ENCODE measurements around the gene SMIM45.

DNA sequence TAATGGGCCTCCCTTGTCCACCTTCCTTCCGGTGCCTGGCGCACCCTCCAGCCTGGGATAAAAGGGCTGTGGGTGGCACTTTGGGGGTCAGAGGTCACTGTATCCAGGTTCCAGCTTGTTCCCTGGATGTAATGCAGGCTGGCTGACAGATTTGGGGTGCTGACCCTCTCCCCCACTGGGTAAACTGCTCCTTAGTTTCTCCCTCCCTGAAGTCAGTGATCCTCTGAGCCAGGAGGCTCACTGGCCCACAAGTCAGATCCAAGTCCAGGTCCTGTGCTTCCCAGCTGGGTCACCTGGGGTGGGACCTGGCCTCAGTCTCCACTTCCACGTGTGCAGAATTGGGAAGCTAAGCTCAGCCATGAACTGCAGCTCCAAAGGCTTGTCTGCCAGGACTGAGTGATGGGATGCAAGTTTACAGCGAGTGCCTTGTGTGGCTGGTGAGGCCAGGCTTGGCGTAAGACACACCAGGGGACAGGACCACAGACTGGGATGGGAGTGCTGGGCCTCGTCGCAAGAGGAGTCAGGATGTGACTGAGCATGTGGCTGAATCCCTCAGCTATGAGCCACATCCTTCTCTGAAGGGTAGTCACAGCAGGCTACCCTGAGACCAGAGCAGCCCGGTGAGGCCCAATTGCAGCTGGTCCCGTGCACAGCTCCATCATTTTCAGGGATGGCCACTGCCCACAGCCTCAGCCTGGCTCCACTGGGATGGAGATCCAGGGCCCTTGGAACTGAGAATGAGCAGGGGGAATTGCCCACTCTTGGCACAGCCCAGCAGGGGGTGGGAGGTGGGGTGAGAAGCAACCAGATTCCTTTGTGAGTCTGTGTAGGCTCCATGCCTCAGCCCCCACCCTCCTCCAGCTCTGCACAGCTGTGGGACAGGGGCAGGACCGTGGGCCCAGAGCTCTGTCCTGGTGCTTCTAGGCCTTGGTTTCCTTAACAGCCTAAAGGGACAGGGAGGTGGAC is 44.2 kb upstream of the SMIM45 start:
- TF ChIP-seq, protein P1, sequence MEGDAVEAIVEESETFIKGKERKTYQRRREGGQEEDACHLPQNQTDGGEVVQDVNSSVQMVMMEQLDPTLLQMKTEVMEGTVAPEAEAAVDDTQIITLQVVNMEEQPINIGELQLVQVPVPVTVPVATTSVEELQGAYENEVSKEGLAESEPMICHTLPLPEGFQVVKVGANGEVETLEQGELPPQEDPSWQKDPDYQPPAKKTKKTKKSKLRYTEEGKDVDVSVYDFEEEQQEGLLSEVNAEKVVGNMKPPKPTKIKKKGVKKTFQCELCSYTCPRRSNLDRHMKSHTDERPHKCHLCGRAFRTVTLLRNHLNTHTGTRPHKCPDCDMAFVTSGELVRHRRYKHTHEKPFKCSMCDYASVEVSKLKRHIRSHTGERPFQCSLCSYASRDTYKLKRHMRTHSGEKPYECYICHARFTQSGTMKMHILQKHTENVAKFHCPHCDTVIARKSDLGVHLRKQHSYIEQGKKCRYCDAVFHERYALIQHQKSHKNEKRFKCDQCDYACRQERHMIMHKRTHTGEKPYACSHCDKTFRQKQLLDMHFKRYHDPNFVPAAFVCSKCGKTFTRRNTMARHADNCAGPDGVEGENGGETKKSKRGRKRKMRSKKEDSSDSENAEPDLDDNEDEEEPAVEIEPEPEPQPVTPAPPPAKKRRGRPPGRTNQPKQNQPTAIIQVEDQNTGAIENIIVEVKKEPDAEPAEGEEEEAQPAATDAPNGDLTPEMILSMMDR (IDR thresholded peaks at IDR 0.05; ENCODE audit: low read length), result no peak
- no peak for TF ChIP-seq EZH2 (IDR thresholded peaks at IDR 0.05; ENCODE audit: borderline replicate concordance, low read length)

Data from OCI-LY1 (cell line).